Measurements from ENCODE around the gene ENOX1.
A peak's percentile ranks its signal among the peaks of the same experiment; 100 is the strongest.
"Not testable (repeated sequence)": the region's sequence is repeated elsewhere in the genome, so short reads cannot be mapped to it uniquely, and the experiment has no call there.

Gene ENOX1

DNA sequence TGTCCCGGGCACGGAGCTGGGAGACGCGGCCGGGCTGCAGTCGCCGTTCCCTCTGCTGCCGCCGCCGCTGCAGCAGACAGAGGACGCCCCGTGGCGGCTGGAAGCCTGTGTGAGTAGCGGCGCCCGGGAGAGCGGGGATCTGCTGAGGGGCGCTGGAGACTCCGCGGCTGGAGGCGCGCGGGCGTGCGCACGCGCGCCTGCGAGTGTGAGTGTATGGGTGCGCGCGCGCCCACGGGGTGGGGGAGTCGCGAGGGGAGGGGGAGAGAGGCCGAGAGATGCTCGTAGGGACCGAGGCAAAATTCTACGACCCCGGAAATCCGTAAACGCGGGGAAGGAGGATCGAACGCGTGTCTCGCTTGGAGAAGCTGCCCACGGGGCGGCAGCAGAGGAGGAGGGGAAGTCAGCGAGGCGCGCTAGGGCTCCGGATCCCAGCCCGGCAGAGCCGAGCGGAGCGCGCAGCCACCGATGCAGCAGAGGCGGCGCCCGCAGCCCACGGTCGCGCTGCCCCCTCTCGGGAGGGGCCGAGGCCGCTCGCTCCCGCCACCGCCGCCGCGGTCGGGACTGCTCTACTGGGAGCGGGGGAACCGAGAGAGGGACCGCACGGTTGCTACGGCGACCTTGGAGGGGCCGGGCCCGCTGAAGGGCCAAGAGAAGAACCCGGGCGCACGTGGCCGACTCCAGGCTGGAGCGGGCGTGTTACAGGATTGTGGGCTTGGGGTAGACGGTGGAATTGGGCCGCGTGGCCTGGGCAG is at the start of gene ENOX1:
ENOX1 (minus strand) TSS at position 207 of the 752 bp plus-strand sequence.
- TF ChIP-seq ZFX (IDR thresholded peaks at IDR 0.05): peak; percentile 74
- TF ChIP-seq, protein P1, sequence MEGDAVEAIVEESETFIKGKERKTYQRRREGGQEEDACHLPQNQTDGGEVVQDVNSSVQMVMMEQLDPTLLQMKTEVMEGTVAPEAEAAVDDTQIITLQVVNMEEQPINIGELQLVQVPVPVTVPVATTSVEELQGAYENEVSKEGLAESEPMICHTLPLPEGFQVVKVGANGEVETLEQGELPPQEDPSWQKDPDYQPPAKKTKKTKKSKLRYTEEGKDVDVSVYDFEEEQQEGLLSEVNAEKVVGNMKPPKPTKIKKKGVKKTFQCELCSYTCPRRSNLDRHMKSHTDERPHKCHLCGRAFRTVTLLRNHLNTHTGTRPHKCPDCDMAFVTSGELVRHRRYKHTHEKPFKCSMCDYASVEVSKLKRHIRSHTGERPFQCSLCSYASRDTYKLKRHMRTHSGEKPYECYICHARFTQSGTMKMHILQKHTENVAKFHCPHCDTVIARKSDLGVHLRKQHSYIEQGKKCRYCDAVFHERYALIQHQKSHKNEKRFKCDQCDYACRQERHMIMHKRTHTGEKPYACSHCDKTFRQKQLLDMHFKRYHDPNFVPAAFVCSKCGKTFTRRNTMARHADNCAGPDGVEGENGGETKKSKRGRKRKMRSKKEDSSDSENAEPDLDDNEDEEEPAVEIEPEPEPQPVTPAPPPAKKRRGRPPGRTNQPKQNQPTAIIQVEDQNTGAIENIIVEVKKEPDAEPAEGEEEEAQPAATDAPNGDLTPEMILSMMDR (conservative IDR thresholded peaks at IDR 0.05): peak; percentile 44
- peak within 1 kb of the TSS; percentile 87 for H3K27ac ChIP-seq

DNA sequence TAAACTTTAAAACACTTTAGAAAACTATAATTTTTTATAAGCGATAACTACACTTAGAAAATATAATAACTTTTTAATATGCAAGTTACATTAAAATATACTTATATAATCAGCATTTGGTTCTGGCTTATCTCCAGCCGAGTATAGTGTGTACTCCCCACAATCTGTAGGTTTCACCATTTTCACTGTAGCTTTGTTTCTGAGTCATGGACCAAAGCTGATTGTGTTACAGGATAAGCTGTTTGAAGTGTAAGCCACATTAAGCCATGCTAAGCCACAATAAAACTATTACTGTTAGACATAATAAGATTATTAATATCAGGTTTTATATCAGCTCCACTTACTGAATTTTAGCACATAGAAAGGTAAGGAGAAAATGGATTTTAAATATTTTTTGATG is 48.9 kb upstream of the ENOX1 start:
- TF ChIP-seq, protein P1 (conservative IDR thresholded peaks at IDR 0.05): no peak
- no peak for TF ChIP-seq ZFX (IDR thresholded peaks at IDR 0.05)
- H3K27ac ChIP-seq: no peak overlapping the region

DNA sequence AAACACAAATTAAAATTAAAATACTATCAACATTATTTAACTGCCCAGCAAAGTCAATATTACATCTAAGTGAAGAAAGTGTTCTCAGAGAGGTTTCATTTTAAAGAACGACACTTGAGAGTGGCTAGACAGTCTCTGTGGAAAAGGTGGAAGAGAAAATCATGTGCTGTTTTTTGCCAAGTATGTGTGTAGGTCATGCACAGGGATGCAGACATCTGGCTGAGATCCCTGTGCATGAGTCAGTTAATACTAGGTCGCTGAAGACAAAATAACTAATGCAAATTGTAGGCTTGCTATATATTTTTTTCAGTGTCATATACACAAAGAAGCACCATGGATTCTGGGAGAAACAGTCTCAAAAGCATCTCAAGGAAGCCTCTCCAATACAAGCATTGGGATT is 44.3 kb upstream of the ENOX1 start:
- no peak overlapping the region for H3K27ac ChIP-seq
- TF ChIP-seq, protein P1 (conservative IDR thresholded peaks at IDR 0.05): no peak
- TF ChIP-seq ZFX (IDR thresholded peaks at IDR 0.05): no peak

DNA sequence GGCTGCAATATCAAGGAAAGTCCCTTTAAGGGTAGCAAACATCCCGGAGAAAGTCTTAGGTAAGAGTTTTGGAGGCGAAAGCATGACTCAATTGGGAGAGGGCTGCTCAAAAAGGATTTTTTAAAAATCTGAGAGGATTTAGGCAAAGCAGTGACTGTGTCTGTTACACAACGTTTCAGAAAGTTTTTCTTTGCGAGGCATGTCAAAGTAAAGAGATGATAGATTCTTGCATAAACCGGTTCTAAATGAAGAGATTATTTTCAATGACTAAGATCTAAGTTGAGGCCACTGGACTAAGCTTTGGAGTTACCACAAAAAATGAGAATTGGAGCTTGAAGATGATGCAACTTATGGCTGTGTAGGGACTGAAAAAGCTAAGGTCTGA is 43.7 kb upstream of the ENOX1 start:
- H3K27ac ChIP-seq: no peak overlapping the region
- TF ChIP-seq ZFX (IDR thresholded peaks at IDR 0.05): no peak
- TF ChIP-seq, protein P1 (conservative IDR thresholded peaks at IDR 0.05): no peak

DNA sequence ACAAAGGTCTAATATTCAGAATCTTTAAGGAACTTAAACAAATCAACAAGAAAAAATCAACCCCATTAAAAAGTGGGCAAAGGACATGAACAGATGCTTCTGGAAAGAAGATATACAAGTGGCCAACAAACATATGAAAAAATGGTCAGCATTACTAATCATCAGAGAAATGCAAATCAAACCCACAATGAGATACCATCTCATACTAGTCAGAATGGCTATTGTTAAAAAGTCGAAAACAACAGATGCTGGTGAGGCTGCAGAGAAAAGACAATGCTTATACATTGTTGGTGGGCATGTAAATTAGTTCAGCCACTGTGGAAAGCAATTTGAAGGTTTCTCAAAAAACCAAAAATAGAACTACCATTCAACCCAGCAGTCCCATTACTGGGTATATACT is 37.9 kb upstream of the ENOX1 start:
- not testable (repeated sequence) for H3K27ac ChIP-seq

DNA sequence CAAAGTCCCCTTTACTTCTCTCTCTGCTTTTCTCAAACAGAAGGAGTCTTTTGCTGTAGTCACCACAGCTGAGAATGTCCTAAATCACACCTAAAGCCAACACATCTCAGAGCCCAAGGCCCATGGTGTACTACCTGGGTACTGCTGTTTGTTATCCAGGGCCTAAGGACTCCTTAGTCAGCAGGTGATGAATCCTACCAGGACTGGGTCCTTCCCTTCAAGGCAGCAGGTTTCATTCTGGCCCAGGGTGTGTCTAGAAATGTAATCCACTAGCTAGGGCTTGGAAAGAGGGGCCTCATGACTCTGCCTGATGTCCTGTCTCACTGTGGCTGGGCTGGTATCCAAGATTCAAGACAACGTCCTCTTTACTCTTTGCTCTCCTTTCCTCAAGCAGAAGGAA is 36.2 kb upstream of the ENOX1 start:
- TF ChIP-seq ZFX (IDR thresholded peaks at IDR 0.05): no peak
- TF ChIP-seq, protein P1 (conservative IDR thresholded peaks at IDR 0.05): no peak
- no peak overlapping the region for H3K27ac ChIP-seq

DNA sequence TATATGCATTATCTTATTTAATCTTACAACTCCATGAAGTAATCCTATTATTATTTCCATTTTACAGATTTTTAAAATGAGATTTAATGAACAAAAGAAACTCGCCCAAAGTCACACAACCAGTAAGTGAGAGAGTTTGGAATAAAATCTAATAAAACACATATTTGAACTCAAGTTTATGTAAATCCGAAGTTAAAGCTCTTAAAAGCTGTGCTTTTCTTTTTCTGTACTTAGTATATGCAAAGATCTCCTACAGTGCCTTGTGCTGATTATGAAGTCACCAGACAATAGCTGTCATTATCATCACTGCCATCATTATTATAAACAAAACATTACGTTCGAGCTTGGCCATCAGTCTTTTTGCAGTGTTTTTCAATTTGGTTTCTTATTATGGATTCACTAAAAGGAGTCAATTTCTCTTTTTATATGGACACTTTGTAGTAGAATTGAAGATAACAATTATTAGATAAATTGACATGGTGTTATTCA is 29.7 kb upstream of the ENOX1 start:
- TF ChIP-seq, protein P1 (conservative IDR thresholded peaks at IDR 0.05): no peak
- TF ChIP-seq ZFX (IDR thresholded peaks at IDR 0.05): no peak
- H3K27ac ChIP-seq: no peak overlapping the region

DNA sequence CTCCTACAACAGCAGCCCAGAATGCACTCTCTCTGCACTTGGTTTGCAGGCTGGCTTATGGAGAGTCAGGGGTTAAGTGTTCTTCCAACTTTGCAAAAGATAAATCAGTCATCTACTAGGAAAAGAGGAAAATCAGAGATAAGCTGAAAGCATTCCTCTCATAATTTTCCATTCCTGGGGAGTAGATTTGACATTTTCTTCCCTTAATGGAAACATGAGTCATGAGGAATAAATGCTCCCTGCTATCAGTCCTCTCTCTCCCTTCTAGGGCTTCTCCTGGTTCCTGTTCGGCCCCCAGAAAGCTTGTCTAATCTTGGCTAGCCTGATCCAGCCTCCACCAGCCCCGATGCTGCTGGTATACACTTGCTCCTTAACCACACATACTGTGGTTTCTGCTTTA is 28.4 kb upstream of the ENOX1 start:
- TF ChIP-seq, protein P1 (conservative IDR thresholded peaks at IDR 0.05): no peak
- TF ChIP-seq ZFX (IDR thresholded peaks at IDR 0.05): no peak
- no peak overlapping the region for H3K27ac ChIP-seq

Measured in C4-2B (cell line).